ENCODE results near the gene TIGD1.
"Not testable (repeated sequence)": the region's sequence is repeated elsewhere in the genome, so short reads cannot be mapped to it uniquely, and the experiment has no call there.

Gene TIGD1

GRCh38 chr2:232538671-232539070, 11.7 kb downstream of the TIGD1 start:
- no peak for FAIRE-seq

- FAIRE-seq = no peak
These were observed 12.9 kb downstream of the TIGD1 start for GRCh38 chr2:232537499-232537898.

- no peak for FAIRE-seq
These were observed 13.3 kb downstream of the TIGD1 start for GRCh38 chr2:232537079-232537478.

GRCh38 chr2:232535761-232536530, 14.4 kb downstream of the TIGD1 start:
- no peak for FAIRE-seq

- FAIRE-seq = no peak
These were observed 15.3 kb downstream of the TIGD1 start for GRCh38 chr2:232534940-232535651.

- no peak for FAIRE-seq
These were observed 16.2 kb downstream of the TIGD1 start for GRCh38 chr2:232533944-232534710.

GRCh38 chr2:232532821-232533220, 17.5 kb downstream of the TIGD1 start:
- FAIRE-seq = not testable (repeated sequence)

GRCh38 chr2:232532419-232532818, 17.9 kb downstream of the TIGD1 start:
- no peak for FAIRE-seq

GRCh38 chr2:232530626-232531260, 19.6 kb downstream of the TIGD1 start:
- no peak for FAIRE-seq

- FAIRE-seq = no peak
These were observed 20.4 kb downstream of the TIGD1 start for GRCh38 chr2:232529806-232530547.

GRCh38 chr2:232528746-232529460, 21.5 kb downstream of the TIGD1 start:
- no peak for FAIRE-seq

GRCh38 chr2:232527905-232528470, 22.4 kb downstream of the TIGD1 start:
- FAIRE-seq = no peak

GRCh38 chr2:232526372-232526941, 23.9 kb downstream of the TIGD1 start:
- FAIRE-seq = no peak

GRCh38 chr2:232525791-232526371, 24.5 kb downstream of the TIGD1 start, which contains the start of gene CHRND:
Gene CHRND (plus strand): TSS chr2:232526160. CDS start chr2:232526216, 56 bp downstream.
- FAIRE-seq = no peak

- no peak for FAIRE-seq
These were observed 25.2 kb downstream of the TIGD1 start for GRCh38 chr2:232525199-232525598.

GRCh38 chr2:232524771-232525170, 25.6 kb downstream of the TIGD1 start:
- no peak for FAIRE-seq

GRCh38 chr2:232523682-232524597, 26.4 kb downstream of the TIGD1 start:
- no peak for FAIRE-seq

GRCh38 chr2:232523402-232523681, 27.0 kb downstream of the TIGD1 start:
- no peak for FAIRE-seq
